Measurements from ENCODE around the gene NKPD1.

Gene NKPD1

GRCh38 chr19:45172173-45172572, 11.4 kb upstream of the NKPD1 start:
- no peak for FAIRE-seq

- no peak for FAIRE-seq
Measured at GRCh38 chr19:45171211-45171623, 10.4 kb upstream of the NKPD1 start.

DNA sequence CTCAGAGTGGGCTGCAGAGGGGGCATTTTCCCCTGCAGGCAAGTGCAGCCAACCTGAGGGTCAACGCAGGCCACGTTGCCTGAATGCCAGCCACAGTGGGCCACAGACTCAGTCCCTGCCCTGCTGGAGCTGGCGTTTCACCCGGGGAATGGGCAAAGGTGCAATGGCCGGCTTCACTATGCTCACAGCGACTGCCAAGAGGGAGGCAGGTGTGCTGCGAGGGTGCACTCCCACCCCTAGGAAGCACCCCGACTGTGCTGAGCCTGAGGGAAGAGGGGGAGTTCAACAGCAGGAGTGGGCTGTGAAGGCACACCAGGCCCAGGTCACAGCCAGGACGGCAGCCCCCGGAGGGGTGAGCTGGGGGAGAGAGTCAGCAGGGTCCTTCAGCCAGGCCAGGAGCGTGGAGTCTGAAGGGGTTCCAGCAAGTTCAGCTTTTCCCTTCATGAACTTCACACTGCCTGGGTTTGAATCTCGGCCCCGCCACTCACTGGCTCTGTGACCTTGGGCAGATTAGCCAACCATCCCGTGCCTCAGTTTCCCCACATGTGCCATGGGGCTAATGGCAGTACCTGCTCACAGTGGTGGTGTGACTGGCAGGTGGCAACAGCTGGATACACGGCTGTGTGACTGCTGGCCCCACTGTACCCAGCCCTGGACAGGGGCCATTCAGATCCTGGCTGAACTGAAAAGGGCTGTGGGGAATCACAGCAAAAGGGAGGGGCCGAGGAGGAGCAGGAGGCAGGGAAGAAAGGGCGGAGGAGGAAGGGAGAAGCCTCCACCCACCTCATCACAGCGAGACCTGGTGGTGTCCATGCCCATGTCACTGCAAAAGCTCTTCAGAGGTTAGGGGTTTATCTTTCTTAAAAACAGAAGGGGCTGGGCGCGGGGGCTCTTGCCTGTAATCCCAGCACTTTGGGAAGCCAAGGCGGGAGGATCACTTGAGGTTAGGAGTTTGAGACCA, 9.6 kb upstream of the NKPD1 start:
- FAIRE-seq: no peak

DNA sequence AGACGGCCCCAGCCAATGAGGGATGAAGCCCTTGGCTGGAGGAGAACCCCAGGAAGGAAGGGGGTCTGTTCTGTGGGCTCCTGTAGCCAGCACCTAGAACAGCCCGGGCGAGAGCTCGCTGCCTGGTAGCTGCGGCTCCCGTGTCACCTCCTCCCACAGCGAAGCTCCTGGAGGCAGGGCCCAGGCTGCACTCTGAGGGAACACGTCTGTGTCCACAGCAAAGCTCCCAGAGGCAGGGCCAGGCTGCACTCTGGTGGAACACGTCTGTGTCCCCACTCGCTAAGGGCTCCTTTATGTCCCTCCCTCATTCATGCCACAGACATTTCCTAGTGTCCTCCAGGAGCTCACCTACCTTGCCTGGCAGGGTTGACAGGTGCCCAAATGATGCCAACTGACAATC, 8.8 kb upstream of the NKPD1 start:
- no peak for FAIRE-seq

DNA sequence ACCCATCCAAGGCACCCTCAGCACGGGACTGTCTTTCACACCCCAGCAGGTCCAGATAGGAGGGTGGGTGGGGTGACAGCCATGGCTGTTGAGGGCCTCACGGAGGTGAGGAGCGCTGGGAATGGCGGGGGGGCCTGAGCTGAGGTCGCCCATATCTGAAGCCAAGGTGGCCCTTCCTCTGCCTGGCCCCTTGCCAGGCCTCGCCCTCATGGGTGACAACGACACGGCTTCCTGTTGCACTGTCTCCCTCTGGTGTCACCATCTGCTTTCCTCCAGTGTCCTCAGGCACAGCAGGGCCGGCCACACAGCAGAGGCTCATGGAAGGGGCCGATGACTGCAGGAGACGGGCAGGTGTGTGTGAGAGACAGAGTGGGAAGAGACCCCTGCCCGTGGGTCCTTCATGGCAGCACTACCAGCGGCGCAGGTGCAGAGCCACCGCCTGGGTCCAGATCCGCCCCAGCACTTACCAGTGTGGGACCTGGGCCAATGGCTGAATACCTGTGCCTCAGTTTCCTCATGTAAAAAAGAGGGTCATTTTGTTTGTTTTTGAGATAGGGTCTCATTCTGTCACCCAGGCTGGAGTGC, 8.1 kb upstream of the NKPD1 start:
- FAIRE-seq: no peak

DNA sequence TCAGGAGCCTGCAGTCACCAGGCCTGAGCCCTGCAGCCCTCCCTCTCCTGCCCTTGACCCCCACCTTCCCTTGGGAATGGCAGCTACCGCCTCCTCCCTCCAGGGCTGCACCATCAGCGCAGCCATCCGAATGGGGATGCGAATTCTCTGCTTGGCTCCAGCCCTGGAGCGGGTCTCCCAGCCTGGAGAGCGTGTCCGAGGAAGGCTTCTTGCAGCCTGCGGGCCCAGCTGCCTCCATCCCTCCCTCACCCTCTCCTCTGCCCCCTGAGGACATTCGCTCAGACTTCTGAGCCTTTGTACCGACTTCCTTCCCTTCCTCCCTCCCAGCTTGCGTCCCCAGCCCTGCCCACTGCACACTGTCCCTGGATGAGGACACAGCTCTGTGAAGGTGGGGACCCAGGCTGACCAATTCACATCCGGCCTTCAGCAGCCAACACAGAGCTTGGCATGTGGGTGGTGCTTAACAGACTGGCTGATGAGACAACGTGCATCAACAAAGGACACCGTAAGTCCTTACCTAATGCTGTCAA, 6.0 kb upstream of the NKPD1 start:
- FAIRE-seq: no peak

GRCh38 chr19:45164577-45165335, 4.0 kb upstream of the NKPD1 start:
- FAIRE-seq: no peak

GRCh38 chr19:45163751-45164460, 3.1 kb upstream of the NKPD1 start:
- no peak for FAIRE-seq

DNA sequence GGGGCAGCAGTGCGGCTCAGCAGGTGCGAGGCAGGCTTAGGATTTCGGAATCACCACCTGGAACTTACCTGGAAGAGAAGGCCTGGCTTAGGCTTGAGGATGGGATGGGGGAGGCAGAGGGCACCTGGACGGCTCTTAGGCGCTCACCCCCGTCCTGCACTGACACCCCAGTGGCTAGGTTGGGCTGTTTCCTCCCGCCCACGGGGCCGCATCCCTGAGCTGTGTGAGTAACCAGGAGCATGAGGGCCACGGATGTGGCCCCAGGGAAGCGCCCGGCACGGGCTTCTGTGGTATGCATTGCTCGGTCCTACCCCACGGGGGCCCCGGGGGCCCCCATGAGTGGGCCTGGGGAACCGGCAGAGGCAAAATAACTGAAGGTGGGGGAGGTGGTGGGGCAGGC, 2.4 kb upstream of the NKPD1 start:
- FAIRE-seq: no peak

- FAIRE-seq: no peak
Measured at GRCh38 chr19:45162608-45163143, 1.9 kb upstream of the NKPD1 start.

DNA sequence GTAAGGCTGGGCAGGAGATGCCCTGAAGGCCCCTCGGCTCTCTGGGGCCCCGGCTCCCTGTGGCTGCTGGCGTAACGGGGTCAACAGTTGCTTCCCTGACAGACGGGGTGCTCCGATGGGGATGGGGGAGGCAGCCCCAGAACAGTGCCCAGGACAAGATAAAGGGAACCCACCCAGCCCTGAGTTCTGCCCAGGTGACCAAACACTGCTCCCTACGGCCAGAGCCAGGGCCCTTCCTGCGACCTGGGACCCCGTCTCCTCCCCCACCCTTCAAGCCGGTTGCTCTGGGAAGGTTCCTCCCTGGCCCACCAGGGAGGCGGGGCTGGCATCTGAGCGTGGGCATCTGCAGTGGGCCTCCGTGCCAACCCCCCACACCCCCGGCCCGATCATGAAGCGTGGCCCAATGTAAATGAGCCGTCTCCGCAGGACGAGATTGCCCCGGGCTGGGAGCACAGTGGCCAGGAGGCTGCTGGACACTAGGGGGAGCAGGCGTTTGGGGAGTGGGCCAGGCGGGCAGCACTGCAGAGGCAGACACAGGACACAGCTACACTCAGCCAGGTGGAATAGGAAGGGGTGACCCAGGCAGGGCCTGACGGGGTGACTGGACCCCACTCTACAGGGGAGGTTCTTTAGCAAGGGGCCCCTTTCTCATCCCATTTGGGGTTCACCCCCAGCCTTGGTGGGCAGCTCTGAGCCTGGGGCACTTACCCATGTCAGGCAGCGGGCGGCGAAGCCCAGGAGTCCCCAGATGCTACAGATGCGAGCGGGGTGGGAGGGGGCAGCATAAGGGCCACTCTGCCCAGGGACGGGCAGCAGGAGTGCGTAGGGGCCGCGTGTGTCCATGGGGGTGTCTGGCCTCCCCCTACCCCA, 1.2 kb upstream of the NKPD1 start:
- FAIRE-seq: no peak

GRCh38 chr19:45159971-45160324, 834 bp downstream of the NKPD1 start:
- FAIRE-seq: no peak

- no peak for FAIRE-seq
Measured at GRCh38 chr19:45159210-45159970, 1.4 kb downstream of the NKPD1 start.

DNA sequence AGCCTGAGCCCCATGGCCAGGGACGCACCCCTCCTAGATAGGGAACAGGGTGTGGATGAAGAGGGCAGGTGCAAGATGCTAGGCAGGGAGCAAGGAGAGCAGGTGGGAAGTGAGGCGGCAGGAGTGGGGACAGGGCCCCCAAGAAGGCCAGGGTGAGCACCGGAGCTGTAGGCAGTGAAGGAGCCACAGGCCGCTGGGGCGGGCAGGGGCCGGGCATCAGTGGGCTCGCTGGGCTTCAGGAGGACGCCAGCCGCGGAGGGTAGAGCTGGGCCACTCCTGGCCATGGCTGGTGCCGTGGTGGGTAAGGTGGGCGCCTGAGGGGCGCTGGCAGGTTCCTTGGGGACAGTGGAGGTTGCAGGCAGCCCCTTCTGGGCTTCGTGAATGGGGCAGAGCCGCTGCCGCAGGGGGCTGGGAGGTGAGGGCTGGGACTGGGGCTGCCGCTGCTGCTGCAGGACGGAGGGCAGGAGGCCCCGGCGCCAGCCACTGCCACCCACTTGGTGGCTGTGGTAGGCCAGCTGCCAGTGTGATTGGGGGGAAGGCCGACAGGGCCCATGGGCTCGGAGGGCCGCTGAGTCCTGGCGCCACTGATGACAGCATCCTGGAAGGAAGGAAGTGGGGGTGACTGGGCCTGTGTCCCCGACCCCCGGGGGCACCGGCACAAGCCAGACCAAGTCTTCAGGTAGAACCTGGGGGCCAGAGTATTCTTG, 2.1 kb downstream of the NKPD1 start:
- no peak for FAIRE-seq

GRCh38 chr19:45156751-45157150, 4.0 kb downstream of the NKPD1 start:
- no peak for FAIRE-seq

DNA sequence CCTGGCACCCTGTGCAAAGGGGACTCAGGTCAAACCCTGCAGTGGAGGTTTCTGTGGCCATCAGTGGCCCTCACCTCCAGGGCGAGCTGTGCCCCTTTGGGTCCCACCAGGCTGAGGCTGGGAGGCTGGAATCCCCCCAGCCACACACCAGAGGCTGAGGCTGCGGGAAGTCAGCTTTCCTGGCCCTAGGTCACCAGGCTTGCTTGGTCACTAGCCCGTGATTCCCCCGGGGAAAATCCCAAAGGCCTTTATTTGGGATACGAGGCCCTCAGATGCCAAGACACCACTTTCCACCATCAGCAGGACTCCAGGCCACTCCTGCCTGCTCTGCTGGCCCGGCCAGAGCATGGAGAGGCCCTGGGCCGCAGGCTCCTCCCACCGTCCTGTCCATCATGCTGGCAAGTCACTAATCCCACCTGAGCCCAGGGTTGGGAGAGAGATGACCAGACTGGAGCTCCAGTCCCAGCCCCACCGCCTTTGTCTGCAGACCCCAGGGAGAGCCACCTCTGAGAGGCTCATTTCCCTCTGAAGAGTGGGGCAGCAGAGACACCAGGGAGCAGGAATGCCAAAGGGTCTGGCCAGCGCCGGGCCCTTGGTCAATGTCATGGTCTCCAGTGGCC, 4.7 kb downstream of the NKPD1 start:
- no peak for FAIRE-seq

DNA sequence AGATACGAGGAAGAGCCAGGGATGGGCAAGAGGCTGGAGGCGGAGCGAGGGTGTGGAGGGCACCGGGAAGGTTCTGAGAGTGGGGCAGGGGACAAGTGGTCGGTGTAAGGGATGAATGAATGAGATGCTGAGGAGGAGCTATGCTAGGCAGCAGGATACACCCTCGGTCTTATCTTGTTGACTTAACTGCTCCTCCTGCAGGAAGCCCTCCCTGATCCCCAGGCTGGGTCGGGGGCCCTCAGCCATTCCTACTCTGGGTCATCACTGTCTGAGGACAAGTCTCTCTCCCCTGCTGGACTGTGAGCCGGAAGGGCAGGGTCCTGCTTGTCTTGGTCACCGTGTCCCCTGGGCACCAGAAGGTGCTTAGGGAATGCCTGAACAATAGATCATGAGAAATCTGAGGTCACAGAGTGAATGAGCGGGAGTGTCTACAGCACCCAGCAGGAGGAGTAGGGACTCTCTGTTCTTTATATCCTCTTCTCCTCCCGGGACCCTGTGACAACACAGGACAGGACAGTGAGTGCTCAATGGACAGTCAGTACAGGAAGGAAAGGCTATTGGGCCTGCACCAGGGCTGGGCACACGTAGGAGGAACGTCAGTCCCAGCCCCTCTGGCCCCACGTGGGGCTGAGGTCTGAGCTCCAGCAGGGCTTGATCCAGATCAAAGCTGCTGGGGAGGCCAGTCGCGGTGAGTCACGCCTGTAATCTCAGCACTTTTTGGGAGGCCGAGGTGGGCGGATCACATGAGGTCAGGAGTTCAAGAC, 6.5 kb downstream of the NKPD1 start:
- no peak for FAIRE-seq

GRCh38 chr19:45153339-45154063, 7.3 kb downstream of the NKPD1 start:
- no peak for FAIRE-seq

All from islet of Langerhans (tissue), 1 donor.